Heart right ventricle (tissue), 16 donors: ENCODE measurements around the gene KRTAP19-6. TPM values are rescaled to one million over a fixed set of nuclear protein-coding genes. Genes with fewer than 3 reads are reported as not detected.
A peak's percentile ranks its signal among the peaks of the same experiment; 100 is the strongest.

Experiments used
- ATAC-seq, 8 donors: fragments of 200-7000 bp; cut with Tn5 transposase; one replicate each; pipeline ENCODE4 v1.9.1; 2020; ENCODE audit warnings: mild to moderate bottlenecking in 8 of 8, moderate library complexity in 8 of 8, moderate number of reproducible peaks in 1 of 8
- DNase-seq, 2 donors: peaks; one replicate each; pipeline ENCODE4 v3.0.0-alpha.2; 2020
- H3K27ac ChIP-seq, 10 donors: fragments of 200-600 bp; sonication (generic) in 2 of 10; one replicate each; pipeline versions ENCODE4 v1.5.0 to v1.8.0; 2020 to 2022; ENCODE audit warnings: mild to moderate bottlenecking in 3 of 10
- H3K27me3 ChIP-seq, 7 donors: fragments of 200-600 bp; one replicate each; pipeline ENCODE4 v1.8.0; 2021 to 2022; ENCODE audit warnings: mild to moderate bottlenecking in 2 of 7
- H3K36me3 ChIP-seq, 9 donors: fragments of 200-600 bp; sonication (generic) in 1 of 9; one replicate each; pipeline versions ENCODE4 v1.5.0 to v1.8.0; 2020 to 2022; ENCODE audit warnings: mild to moderate bottlenecking in 2 of 9
- H3K4me1 ChIP-seq, 9 donors: fragments of 200-600 bp; sonication (generic) in 1 of 9; one replicate each; pipeline versions ENCODE4 v1.5.0 to v1.8.0; 2020 to 2022; ENCODE audit warnings: mild to moderate bottlenecking in 4 of 9
- H3K4me3 ChIP-seq, 10 donors: fragments of 200-600 bp; sonication (generic) in 2 of 10; one replicate each; pipeline versions ENCODE4 v1.5.0 to v1.8.0; 2020 to 2022; ENCODE audit warnings: mild to moderate bottlenecking in 7 of 10, moderate library complexity in 2 of 10
- H3K9me3 ChIP-seq, 11 donors: fragments of 200-600 bp in 10 of 11; sonication (generic) in 2 of 11; one replicate each; pipeline versions ENCODE4 v1.5.0 to v1.8.0; 2013 to 2022; ENCODE audit warnings: mild to moderate bottlenecking in 2 of 11, control low read depth in 1 of 11, moderate library complexity in 1 of 11
- CTCF ChIP-seq, 9 donors: fragments of 200-600 bp; sonication (generic) in 2 of 9; IDR thresholded peaks; one replicate each; pipeline versions ENCODE4 v1.5.0 to v1.8.0; 2021 to 2022; ENCODE audit warnings: antibody characterized with exemption in 9 of 9, mild to moderate bottlenecking in 5 of 9, moderate library complexity in 1 of 9
- WGBS, 2 donors: extraction: QIAGEN DNeasy Blood & Tissue Kit; methylation state at CpG; one replicate each; pipeline ENCODE4 v1.1.7; 2013; ENCODE audit warnings: inconsistent platforms in 1 of 2; 5-methylcytosine and 5-hydroxymethylcytosine counted together
- intact Hi-C, 10 donors: fragments of 100-400 bp; cut with DNase I; formaldehyde crosslinking; loops; one replicate each; pipeline versions ENCODE4 v1.11.1 to v1.14.2; 2022
- polyA plus RNA-seq, 2 donors: library from polyadenylated mRNA; stranded (reverse); fragments of 200-250 nt; gene quantifications; one replicate each; pipeline ENCODE4 v1.2.3, GENCODE V29; 2013
- total RNA-seq, 10 donors: library from RNA; stranded (reverse); fragmentation: NEBNext Ultra II Directional in 3 of 10; extraction: Animal tissue kit (Norgen Biotek cat#: 25700) in 3 of 10; gene quantifications; one replicate each; pipeline versions ENCODE4 v1.2.1 to v1.2.4, GENCODE V29; 2021 to 2023
- donor health status: Arrhythmogenic right ventricular cardiomyopathy.
- donor health status: ischemic (EF 13 %, LVEDD 7.1; RV severe dilation, severe dysfunction).
- donor health status: healthy with polysubstance abuse.
- donor health status: DM: no; HTN: yes; CAD: no.
- donor health status: DM: no; HTN: no; CAD: no.
- donor health status: ischemic (EF 25% LVEDD 6.9; RV normal size, moderate dysfunction).
- donor health status: ischemic (EF 25% LVEDD 5.7; RV mildly dilated, moderate dysfunction).
- donor health status: healthy.
- donor health status: DM: yes; HTN: yes; CAD: no.
- donor health status: Ischemic cardiomyopathy.
- donor health status: ischemic (EF 35%, LVEDD 5.7; RV mildly dilated, moderate dysfunction).
- donor health status: nonischemic (EF 11% LVEDD 7.7; RV severe dilation, severe dysfunction).
- donor health status: DM: yes; HTN: yes; CAD: no.
- donor health status: PGD.
- donor health status: ischemic (EF 29% LVEDD 5.4; RV normal size, mild dysfunction).
- donor health status: nonischemic (EF 23%, LVEDD 6.1; RV moderate dilation, normal function).

Gene KRTAP19-6
- total and polyA plus RNA-seq, 12 donors, result not detected

- no peaks in the 10 kb centered on the region for H3K9me3 ChIP-seq
- no peak for DNase-seq
- no peak for ATAC-seq
- no peaks in the 10 kb centered on the region for H3K4me1 ChIP-seq
- no peaks in the 10 kb centered on the region for H3K36me3 ChIP-seq
- no peak overlapping the region for H3K4me3 ChIP-seq
- intact Hi-C loops, result no loop called here
- no peaks in the 10 kb centered on the region for H3K27me3 ChIP-seq
- no peak for TF ChIP-seq CTCF (IDR thresholded peaks at IDR 0.05)
- 28 to 33% methylated on average over 1 of the region's 1 CpG for WGBS, 2 donors
- H3K27ac ChIP-seq, result no peak overlapping the region
These were observed 37.7 kb upstream of the KRTAP19-6 start for GRCh38 chr21:30579346-30579745.

- DNase-seq (no peak), ATAC-seq (no peak)
- H3K4me1 ChIP-seq, result no peaks in the 10 kb centered on the region
- H3K9me3 ChIP-seq, result no peaks in the 10 kb centered on the region
- H3K4me3 ChIP-seq, result no peak overlapping the region
- H3K27ac ChIP-seq, result no peak overlapping the region
- H3K36me3 ChIP-seq, result no peaks in the 10 kb centered on the region
- TF ChIP-seq CTCF (IDR thresholded peaks at IDR 0.05), result no peak
- intact Hi-C loops, result no loop called here
- H3K27me3 ChIP-seq, result no peaks in the 10 kb centered on the region
These were observed 36.1 kb upstream of the KRTAP19-6 start for GRCh38 chr21:30577766-30578165.

GRCh38 chr21:30567617-30568016 is 26.0 kb upstream of the KRTAP19-6 start:
- ATAC-seq, result peak in 4 of 8 donors; percentile 19 to 88 (median 54)

GRCh38 chr21:30563630-30564029 is 22.0 kb upstream of the KRTAP19-6 start:
- Histone ChIP-seq H3K36me3 (no peaks in the 10 kb centered on the region), H3K27ac (no peak overlapping the region), H3K9me3 (no peaks in the 10 kb centered on the region), H3K4me3 (no peak overlapping the region), H3K27me3 (no peaks in the 10 kb centered on the region), H3K4me1 (no peaks in the 10 kb centered on the region)
- intact Hi-C loops, result loop anchor here in 1 of 10 donors (10.0 kb wide), 1 partner anchor 59 kb away; the partner anchor contains the start of gene KRTAP19-5
- 77 to 86% methylated on average over 2 of the region's 2 CpGs for WGBS, 2 donors
- DNase-seq (no peak), ATAC-seq (no peak)
- TF ChIP-seq CTCF (IDR thresholded peaks at IDR 0.05), result no peak

More at GRCh38 chr21:30567617-30568016, 26.0 kb upstream of the KRTAP19-6 start:
- intact Hi-C loops, result loop anchor here in 1 of 10 donors (10.0 kb wide), 1 partner anchor 63 kb away; the partner anchor contains the start of gene KRTAP19-5
- no peaks in the 10 kb centered on the region for H3K36me3 ChIP-seq
- TF ChIP-seq CTCF (IDR thresholded peaks at IDR 0.05), result no peak
- H3K4me1 ChIP-seq, result no peaks in the 10 kb centered on the region
- H3K9me3 ChIP-seq, result no peaks in the 10 kb centered on the region
- H3K27me3 ChIP-seq, result no peaks in the 10 kb centered on the region
- H3K4me3 ChIP-seq, result no peak overlapping the region
- DNase-seq, result no peak
- peak overlapping the region in 3 of 10 donors; percentile 7 to 36 (median 25) for H3K27ac ChIP-seq
